RWPE2 (cell line): ENCODE data around the gene C14orf93.

Experiments
- ATAC-seq: fragments of 200-7000 bp; cut with Tn5 transposase; 3 replicates; pipeline ENCODE4 v1.9.1; 2021; ENCODE audit warnings: low read depth
- DNase-seq: peaks from one replicate; pipeline ENCODE4 v3.0.0-alpha.2; 2020; ENCODE audit warnings: low spot score
- H3K27ac ChIP-seq: fragments of 450-650 bp; 2 replicates; pipeline ENCODE4 v1.5.1; 2017; ENCODE audit warnings: mild to moderate bottlenecking; ENCODE audit not compliant: poor library complexity, severe bottlenecking
- H3K27me3 ChIP-seq: fragments of 250-450 bp; sonication (Bioruptor Pico); 2 replicates; pipeline ENCODE4 v1.5.1; 2021; ENCODE audit warnings: mild to moderate bottlenecking, moderate library complexity; ENCODE audit not compliant: insufficient read depth, poor library complexity, severe bottlenecking
- H3K36me3 ChIP-seq: fragments of 250-450 bp; sonication (Bioruptor Pico); 2 replicates; pipeline ENCODE4 v1.5.1; 2020; ENCODE audit warnings: low read depth, mild to moderate bottlenecking, moderate library complexity
- H3K4me1 ChIP-seq: fragments of 250-450 bp; sonication (Bioruptor Pico); 2 replicates; pipeline ENCODE4 v1.5.1; 2021; ENCODE audit warnings: mild to moderate bottlenecking, moderate library complexity; ENCODE audit not compliant: insufficient read depth, poor library complexity, severe bottlenecking
- H3K4me3 ChIP-seq: fragments of 250-450 bp; sonication (Bioruptor Pico); 2 replicates; pipeline ENCODE4 v1.5.1; 2021; ENCODE audit warnings: mild to moderate bottlenecking, moderate library complexity; ENCODE audit not compliant: severe bottlenecking
- H3K9me3 ChIP-seq: fragments of 250-450 bp; sonication (Bioruptor Pico); 2 replicates; pipeline ENCODE4 v1.5.1; 2021; ENCODE audit warnings: mild to moderate bottlenecking, moderate library complexity; ENCODE audit not compliant: severe bottlenecking
- CTCF ChIP-seq: fragments of 450-650 bp; IDR thresholded peaks from one replicate; pipeline ENCODE4 v1.5.1; 2017; ENCODE audit warnings: mild to moderate bottlenecking, moderate library complexity; ENCODE audit not compliant: poor library complexity, severe bottlenecking

The C14orf93 gene

GRCh38 chr14:22980672-22981089 lies 29.3 kb downstream of the C14orf93 start:
- peak overlapping the region; percentile 91 for H3K4me3 ChIP-seq
- TF ChIP-seq CTCF: no peak
- H3K27me3 ChIP-seq: no peaks in the 10 kb centered on the region
- peaks cover 34% of the 10 kb centered on the region for H3K4me1 ChIP-seq
- ATAC-seq (peak; percentile 2; the same call in 2 of the 3 replicates), DNase-seq (peak; percentile 84)
- H3K9me3 ChIP-seq: no peaks in the 10 kb centered on the region
- H3K36me3 ChIP-seq: peaks cover 56% of the 10 kb centered on the region
- peak overlapping the region; percentile 100 for H3K27ac ChIP-seq

GRCh38 chr14:22979748-22980392 lies 30.1 kb downstream of the C14orf93 start:
- no peaks in the 10 kb centered on the region for H3K9me3 ChIP-seq
- H3K27me3 ChIP-seq: no peaks in the 10 kb centered on the region
- no peak for TF ChIP-seq CTCF
- no peak for ATAC-seq
- peaks cover 64% of the 10 kb centered on the region for H3K36me3 ChIP-seq
- H3K4me1 ChIP-seq: peaks cover 42% of the 10 kb centered on the region
- peak overlapping the region; percentile 91 for H3K4me3 ChIP-seq
- DNase-seq: no peak
- peak overlapping the region; percentile 100 for H3K27ac ChIP-seq

- no peaks in the 10 kb centered on the region for H3K9me3 ChIP-seq
- H3K36me3 ChIP-seq: peaks cover 71% of the 10 kb centered on the region
- peaks cover 50% of the 10 kb centered on the region for H3K4me1 ChIP-seq
- no peaks in the 10 kb centered on the region for H3K27me3 ChIP-seq
- peak; percentile 100 for DNase-seq
- peak; percentile 30 for TF ChIP-seq CTCF
- H3K27ac ChIP-seq: peak overlapping the region; percentile 100
- peak; percentile 55 for ATAC-seq
- peak overlapping the region; percentile 91 for H3K4me3 ChIP-seq
These were observed 30.8 kb downstream of the C14orf93 start for GRCh38 chr14:22978981-22979671.

GRCh38 chr14:22978487-22978837 lies 31.5 kb downstream of the C14orf93 start:
- DNase-seq (no peak), ATAC-seq (no peak)
- Histone ChIP-seq H3K36me3 (peaks cover 75% of the 10 kb centered on the region), H3K27ac (peak overlapping the region; percentile 100), H3K4me1 (peaks cover 50% of the 10 kb centered on the region), H3K4me3 (no peak overlapping the region), H3K27me3 (no peaks in the 10 kb centered on the region), H3K9me3 (no peaks in the 10 kb centered on the region)
- TF ChIP-seq CTCF: no peak
